B cell (primary cell): ENCODE measurements around the gene SYT14.

Experiments
- CTCF ChIP-seq: fragments of 200-600 bp; IDR thresholded peaks from one replicate; pipeline ENCODE4 v1.8.0; 2022; ENCODE audit warnings: antibody characterized with exemption, mild to moderate bottlenecking
- EZH2 ChIP-seq: IDR thresholded peaks from 2 replicates; pipeline ENCODE4 v1.6.1; 2012; ENCODE audit warnings: borderline replicate concordance, low read depth, mild to moderate bottlenecking, moderate library complexity, low read length; ENCODE audit not compliant: insufficient read depth, poor library complexity, severe bottlenecking

GRCh38 chr1:210057593-210057992 lies 119.6 kb downstream of the SYT14 start:
- TF ChIP-seq CTCF (no peak), EZH2 (no peak)
